HepG2 (cell line): ENCODE data around the gene TCP11L1. TPM values are rescaled to one million over a fixed set of nuclear protein-coding genes. Genes with fewer than 3 reads are reported as not detected.

Source experiments
- ATAC-seq: fragments of 200-7000 bp; cut with Tn5 transposase; 3 replicates; pipeline ENCODE4 v1.9.1; 2020; ENCODE audit warnings: mild to moderate bottlenecking, moderate library complexity
- BruUV-seq: library from RNA; stranded (reverse); fragments of 400-500 nt; replicated peaks from 2 replicates; lab custom pipeline; 2021; lab: Mats Ljungman, UMichigan
- CTCF ChIA-PET: fragments of 300-600 bp; formaldehyde crosslinking; extraction: SDS; loops from one replicate; lab custom pipeline; 2021; ENCODE audit warnings: low total read pairs, inconsistent platforms, low intra/inter-chr PET ratio; lab: Yijun Ruan, JAX
- POLR2A ChIA-PET: fragments of 350-600 bp; sonication (Branson Sonifier 250); formaldehyde crosslinking; loops from one replicate; lab custom pipeline; 2020; ENCODE audit warnings: antibody characterized with exemption, inconsistent platforms; lab: Yijun Ruan, JAX
- DNase-seq: peaks from one replicate; pipeline ENCODE4 v3.0.0-alpha.2; 2015; ENCODE audit warnings: low spot score
- FAIRE-seq: peaks from 3 replicates; lab custom pipeline; 2011; peaks lifted over from hg19 to GRCh38; lab: Jason Lieb, UNC
- H2AFZ ChIP-seq: one replicate; pipeline ENCODE4 v1.6.1; 2011; ENCODE audit warnings: low read length, inconsistent platforms
- H3K27ac ChIP-seq: fragments of 300-600 bp; 3 replicates; pipeline ENCODE4 v1.8.0; 2011; ENCODE audit warnings: mixed run types, mild to moderate bottlenecking, mixed read lengths, low read length, inconsistent platforms; ENCODE audit not compliant: insufficient read depth; ENCODE audit errors: extremely low read length
- H3K27me3 ChIP-seq, 2 experiments: fragments of 200-600 bp in 1 of 2; 2 replicates in 1 of 2; 3 replicates in 1 of 2; pipeline versions ENCODE4 v1.6.0 to v1.8.0; 2011; ENCODE audit warnings: low read length in 2 of 2, mild to moderate bottlenecking in 2 of 2, moderate library complexity in 2 of 2, inconsistent platforms in 1 of 2; ENCODE audit not compliant: insufficient read depth in 2 of 2, control insufficient read depth in 1 of 2
- H3K36me3 ChIP-seq, 2 experiments: fragments of 200-600 bp in 1 of 2; replicated peaks in 1 of 2; 2 replicates in 1 of 2; 3 replicates in 1 of 2; pipeline versions ENCODE4 v1.5.1 to v1.8.0; 2011; ENCODE audit warnings: low read length in 2 of 2, inconsistent platforms in 1 of 2; ENCODE audit not compliant: insufficient read depth in 2 of 2, control insufficient read depth in 1 of 2
- H3K4me1 ChIP-seq: 2 replicates; pipeline ENCODE4 v1.5.1; 2012; ENCODE audit warnings: low read length, inconsistent platforms; ENCODE audit not compliant: insufficient read depth
- H3K4me2 ChIP-seq: 2 replicates; pipeline ENCODE4 v1.6.0; 2011; ENCODE audit warnings: low read depth, low read length, inconsistent platforms
- H3K4me3 ChIP-seq, 3 experiments: fragments of 200-600 bp in 1 of 3; sonication (generic), shearing (Covaris generic) in 1 of 3; replicated peaks in 1 of 3; 2 replicates each; pipeline ENCODE4 v1.5.1; 2011 to 2016; ENCODE audit warnings: low read length in 3 of 3, inconsistent platforms in 2 of 3, low read depth in 2 of 3, mild to moderate bottlenecking in 2 of 3, control low read depth in 1 of 3, mixed read lengths in 1 of 3; ENCODE audit not compliant: insufficient read depth in 1 of 3
- H3K79me2 ChIP-seq: one replicate; pipeline ENCODE4 v1.6.1; 2011; ENCODE audit warnings: low read length, inconsistent platforms; ENCODE audit not compliant: insufficient read depth
- H3K9ac ChIP-seq: 2 replicates; pipeline ENCODE4 v1.6.0; 2011; ENCODE audit warnings: mild to moderate bottlenecking, low read depth, low read length, inconsistent platforms; ENCODE audit not compliant: insufficient read depth
- H3K9me3 ChIP-seq: 2 replicates; pipeline ENCODE4 v1.5.1; 2012; ENCODE audit warnings: mild to moderate bottlenecking, low read length
- H4K20me1 ChIP-seq: 2 replicates; pipeline ENCODE4 v1.6.0; 2011; ENCODE audit warnings: inconsistent platforms, mild to moderate bottlenecking, low read length, moderate library complexity; ENCODE audit not compliant: insufficient read depth
- ASH2L ChIP-seq: fragments of 300-600, 200-600 bp; sonication (generic); IDR thresholded peaks from 2 replicates; pipeline ENCODE4 v1.7.0; 2017; ENCODE audit warnings: low read depth, mild to moderate bottlenecking, moderate library complexity, mixed read lengths, low read length; ENCODE audit not compliant: insufficient read length
- CHD2 ChIP-seq: IDR thresholded peaks from 2 replicates; pipeline ENCODE4 v1.6.1; 2011; ENCODE audit warnings: low read depth, low read length, improper control_type of control experiment
- KAT2B ChIP-seq: fragments of 150-350 bp; IDR thresholded peaks from 2 replicates; pipeline ENCODE4 v1.6.1; 2014; ENCODE audit warnings: low read depth, low read length, borderline replicate concordance
- MXD4 ChIP-seq: IDR thresholded peaks from 2 replicates; pipeline ENCODE4 v1.6.1; 2016; ENCODE audit warnings: mild to moderate bottlenecking, missing biosample characterization, missing genetic modification reagents
- RBM22 ChIP-seq: fragments of 200-400 bp; formaldehyde crosslinking; optimal IDR thresholded peaks from 2 replicates; pipeline ENCODE3; 2017; ENCODE audit warnings: mild to moderate bottlenecking, low read length, moderate library complexity
- TEAD3 ChIP-seq: optimal IDR thresholded peaks from 2 replicates; pipeline ENCODE3; 2016; ENCODE audit warnings: borderline replicate concordance
- ZNF3 ChIP-seq: IDR thresholded peaks from 2 replicates; pipeline ENCODE4 v1.7.0; 2017; ENCODE audit warnings: inconsistent platforms
- ZNF747 ChIP-seq: sonication (generic); formaldehyde crosslinking; IDR thresholded peaks from 2 replicates; pipeline ENCODE4 v1.8.1; 2023; ENCODE audit warnings: missing genetic modification reagents, mild to moderate bottlenecking, borderline replicate concordance
- ZNF782 ChIP-seq: sonication (generic); formaldehyde crosslinking; IDR thresholded peaks from 2 replicates; pipeline ENCODE4 v1.4.0; 2020; ENCODE audit warnings: missing genetic modification reagents, mild to moderate bottlenecking, borderline replicate concordance
- WGBS: methylation state at CpG from one replicate; pipeline ENCODE4 v1.1.6; 2017; ENCODE audit warnings: low lambda C conversion rate; 5-methylcytosine and 5-hydroxymethylcytosine counted together
- in situ Hi-C: cut with HindIII; loops from 2 replicates; pipeline ENCODE4 v1.10.0; 2017; ENCODE audit warnings: low pct_unique_long_range_greater_than_20kb; ENCODE audit not compliant: extremely low pct_ligation_motif_present
- intact Hi-C: fragments of 100-400 bp; cut with micrococcal nuclease; formaldehyde crosslinking; loops from one replicate; pipeline ENCODE4 v1.10.0; 2022; ENCODE audit not compliant: unreplicated experiment
- polyA plus RNA-seq, 8 experiments: library from polyadenylated mRNA; depleted of rRNA in 3 of 8; stranded (reverse) in 7 of 8; unstranded in 1 of 8; fragments of >200 nt; fragmentation: Illumina TruSeq in 4 of 8; extraction: Trizol in 4 of 8; gene quantifications; 2 replicates each; pipeline versions ENCODE4 v1.2.1 to v1.2.3, GENCODE V29; 2011 to 2016; ENCODE audit warnings: low read depth in 4 of 8, missing spikeins in 1 of 8, mixed read lengths in 1 of 8; ENCODE audit not compliant: insufficient read depth in 1 of 8
- total RNA-seq, 5 experiments: library from RNA; depleted of rRNA; stranded (reverse); fragments of >200 nt; fragmentation: Illumina TruSeq; extraction: Trizol; gene quantifications; 2 replicates each; pipeline ENCODE4 v1.2.3, GENCODE V29; 2016; ENCODE audit warnings: low read depth in 1 of 5
- TF ChIP-seq, protein P1 (sequence below): sonication (generic); formaldehyde crosslinking; IDR thresholded peaks from 2 replicates; pipeline ENCODE4 v1.4.0; 2020; ENCODE audit warnings: mild to moderate bottlenecking, missing genetic modification reagents
- TF ChIP-seq, protein P2 (sequence below): sonication (generic); formaldehyde crosslinking; IDR thresholded peaks from 2 replicates; pipeline ENCODE4 v1.8.0; 2022; ENCODE audit warnings: missing genetic modification reagents, mild to moderate bottlenecking, moderate library complexity, borderline replicate concordance
- TF ChIP-seq, protein P3 (sequence below): sonication (generic); formaldehyde crosslinking; IDR thresholded peaks from 2 replicates; pipeline ENCODE4 v1.8.0; 2023; ENCODE audit warnings: mild to moderate bottlenecking, missing genetic modification reagents
- TF ChIP-seq, protein P4 (sequence below): sonication (generic); formaldehyde crosslinking; IDR thresholded peaks from 2 replicates; pipeline ENCODE4 v1.4.0; 2020; ENCODE audit warnings: missing genetic modification reagents, low read depth, mild to moderate bottlenecking, borderline replicate concordance

The TCP11L1 gene
- total and polyA plus RNA-seq, 2 of the 13 experiments (the other 11 are each of a cell fraction or from before 2014, with no cell fraction given) = 7.9 to 10.1 TPM

DNA sequence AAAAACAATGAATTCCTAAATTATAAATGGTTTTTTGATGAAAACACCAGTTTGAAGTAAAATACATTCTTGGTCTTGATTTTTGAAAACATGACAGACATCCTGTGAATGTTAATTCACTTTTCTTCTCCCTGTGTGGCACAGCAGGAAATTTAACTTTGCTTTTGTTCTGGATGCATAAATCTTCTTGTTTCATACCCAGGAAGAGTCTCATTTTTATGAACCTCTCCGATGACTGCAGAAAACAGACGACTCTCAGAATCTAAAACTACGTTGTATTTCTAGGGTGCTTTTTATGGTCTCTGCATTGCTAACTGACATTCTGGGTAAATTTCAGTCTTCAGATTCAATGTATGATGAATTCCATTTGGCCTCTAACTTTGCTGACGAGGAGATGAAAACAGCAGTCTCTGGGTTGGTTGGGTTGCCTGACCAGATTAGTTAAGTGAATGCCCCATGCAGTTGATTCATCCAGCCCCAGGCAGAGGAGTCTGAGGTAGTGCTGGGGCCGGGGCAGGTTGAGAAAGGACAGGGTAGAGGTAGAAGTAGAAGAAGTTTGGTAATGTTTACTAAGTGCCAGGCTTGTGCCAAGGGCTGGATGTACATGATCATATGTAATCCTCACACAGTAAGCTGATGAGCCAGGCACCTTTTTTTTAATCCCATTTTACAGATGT lies 20.1 kb downstream of the TCP11L1 start:
- no peak overlapping the region for H3K9ac ChIP-seq
- BruUV-seq = no TSS peak
- H3K36me3 ChIP-seq = peaks cover 0 to 3% of the 10 kb centered on the region in 2 experiments
- CTCF ChIA-PET = no interaction called here
- H3K4me3 ChIP-seq = no peak overlapping the region
- H3K4me2 ChIP-seq = no peak overlapping the region
- 96% methylated on average over 5 of the region's 5 CpGs for WGBS
- H2AFZ ChIP-seq = no peak overlapping the region
- H3K27me3 ChIP-seq = no peaks in the 10 kb centered on the region
- H3K27ac ChIP-seq = no peak overlapping the region
- no peak for DNase-seq
- POLR2A ChIA-PET = interaction anchor here (2.5 to 2.7 kb wide), 2 partner anchors 20 to 44 kb away, joined by 19 to 22 read pairs; partner anchors contain the start of genes DEPDC7 and TCP11L1
- H3K9me3 ChIP-seq = no peaks in the 10 kb centered on the region
- no peaks in the 10 kb centered on the region for H4K20me1 ChIP-seq
- in situ Hi-C loops = loop anchor here (5.0 kb wide), 1 partner anchor 97 kb away; no protein-coding TSS in a partner anchor
- ATAC-seq = no peak
- peaks cover 22% of the 10 kb centered on the region for H3K4me1 ChIP-seq
- FAIRE-seq = no peak
- intact Hi-C loops = loop anchor here (5.0 kb wide), 1 partner anchor 57 kb away; no protein-coding TSS in a partner anchor
- H3K79me2 ChIP-seq = no peaks in the 10 kb centered on the region
- TF ChIP-seq ZNF3 (CRISPR knock-in tag) = no peak
- no peak for TF ChIP-seq ZNF782 (CRISPR knock-in tag)
- no peak for TF ChIP-seq RBM22
- TF ChIP-seq CHD2 = no peak
- no peak for TF ChIP-seq KAT2B
- TF ChIP-seq, protein P1, sequence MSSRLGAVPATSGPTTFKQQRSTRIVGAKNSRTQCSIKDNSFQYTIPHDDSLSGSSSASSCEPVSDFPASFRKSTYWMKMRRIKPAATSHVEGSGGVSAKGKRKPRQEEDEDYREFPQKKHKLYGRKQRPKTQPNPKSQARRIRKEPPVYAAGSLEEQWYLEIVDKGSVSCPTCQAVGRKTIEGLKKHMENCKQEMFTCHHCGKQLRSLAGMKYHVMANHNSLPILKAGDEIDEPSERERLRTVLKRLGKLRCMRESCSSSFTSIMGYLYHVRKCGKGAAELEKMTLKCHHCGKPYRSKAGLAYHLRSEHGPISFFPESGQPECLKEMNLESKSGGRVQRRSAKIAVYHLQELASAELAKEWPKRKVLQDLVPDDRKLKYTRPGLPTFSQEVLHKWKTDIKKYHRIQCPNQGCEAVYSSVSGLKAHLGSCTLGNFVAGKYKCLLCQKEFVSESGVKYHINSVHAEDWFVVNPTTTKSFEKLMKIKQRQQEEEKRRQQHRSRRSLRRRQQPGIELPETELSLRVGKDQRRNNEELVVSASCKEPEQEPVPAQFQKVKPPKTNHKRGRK = no peak
- TF ChIP-seq, protein P2, sequence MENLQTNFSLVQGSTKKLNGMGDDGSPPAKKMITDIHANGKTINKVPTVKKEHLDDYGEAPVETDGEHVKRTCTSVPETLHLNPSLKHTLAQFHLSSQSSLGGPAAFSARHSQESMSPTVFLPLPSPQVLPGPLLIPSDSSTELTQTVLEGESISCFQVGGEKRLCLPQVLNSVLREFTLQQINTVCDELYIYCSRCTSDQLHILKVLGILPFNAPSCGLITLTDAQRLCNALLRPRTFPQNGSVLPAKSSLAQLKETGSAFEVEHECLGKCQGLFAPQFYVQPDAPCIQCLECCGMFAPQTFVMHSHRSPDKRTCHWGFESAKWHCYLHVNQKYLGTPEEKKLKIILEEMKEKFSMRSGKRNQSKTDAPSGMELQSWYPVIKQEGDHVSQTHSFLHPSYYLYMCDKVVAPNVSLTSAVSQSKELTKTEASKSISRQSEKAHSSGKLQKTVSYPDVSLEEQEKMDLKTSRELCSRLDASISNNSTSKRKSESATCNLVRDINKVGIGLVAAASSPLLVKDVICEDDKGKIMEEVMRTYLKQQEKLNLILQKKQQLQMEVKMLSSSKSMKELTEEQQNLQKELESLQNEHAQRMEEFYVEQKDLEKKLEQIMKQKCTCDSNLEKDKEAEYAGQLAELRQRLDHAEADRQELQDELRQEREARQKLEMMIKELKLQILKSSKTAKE (CRISPR knock-in tag) = no peak
- TF ChIP-seq TEAD3 = no peak
- no peak for TF ChIP-seq ZNF747 (CRISPR knock-in tag)
- TF ChIP-seq, protein P3, sequence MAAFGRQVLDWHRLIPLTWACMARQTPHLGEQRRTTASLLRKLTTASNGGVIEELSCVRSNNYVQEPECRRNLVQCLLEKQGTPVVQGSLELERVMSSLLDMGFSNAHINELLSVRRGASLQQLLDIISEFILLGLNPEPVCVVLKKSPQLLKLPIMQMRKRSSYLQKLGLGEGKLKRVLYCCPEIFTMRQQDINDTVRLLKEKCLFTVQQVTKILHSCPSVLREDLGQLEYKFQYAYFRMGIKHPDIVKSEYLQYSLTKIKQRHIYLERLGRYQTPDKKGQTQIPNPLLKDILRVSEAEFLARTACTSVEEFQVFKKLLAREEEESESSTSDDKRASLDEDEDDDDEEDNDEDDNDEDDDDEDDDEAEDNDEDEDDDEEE (CRISPR knock-in tag) = no peak
- TF ChIP-seq MXD4 (CRISPR knock-in tag) = no peak
- TF ChIP-seq, protein P4, sequence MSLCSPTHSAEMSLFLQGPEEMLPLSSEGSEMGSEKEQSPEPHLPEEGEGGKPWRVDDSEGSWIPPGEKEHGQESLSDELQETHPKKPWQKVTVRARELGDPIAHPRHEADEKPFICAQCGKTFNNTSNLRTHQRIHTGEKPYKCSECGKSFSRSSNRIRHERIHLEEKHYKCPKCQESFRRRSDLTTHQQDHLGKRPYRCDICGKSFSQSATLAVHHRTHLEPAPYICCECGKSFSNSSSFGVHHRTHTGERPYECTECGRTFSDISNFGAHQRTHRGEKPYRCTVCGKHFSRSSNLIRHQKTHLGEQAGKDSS (CRISPR knock-in tag) = no peak
- TF ChIP-seq ASH2L = no peak
